Parathyroid adenoma (tissue), 2 donors: ENCODE results near the gene ZNF787.
"Not testable (repeated sequence)": the region's sequence is repeated elsewhere in the genome, so short reads cannot be mapped to it uniquely, and the experiment has no call there.

Experiments used
- H2AFZ ChIP-seq: fragments of 300-600 bp; sonication (generic); one replicate; pipeline ENCODE4 v1.7.0; 2017; ENCODE audit warnings: antibody characterized with exemption, mild to moderate bottlenecking
- H3K27ac ChIP-seq: fragments of 300-600 bp; sonication (generic); one replicate; pipeline ENCODE4 v1.7.0; 2017
- H3K27me3 ChIP-seq: fragments of 300-600 bp; sonication (generic); one replicate; pipeline ENCODE4 v1.7.0; 2017; ENCODE audit warnings: low read length; ENCODE audit not compliant: control insufficient read depth, insufficient read depth
- H3K36me3 ChIP-seq: fragments of 300-600 bp; sonication (generic); one replicate; pipeline ENCODE4 v1.7.0; 2017; ENCODE audit warnings: low read length; ENCODE audit not compliant: control insufficient read depth, insufficient read depth
- H3K4me1 ChIP-seq: fragments of 300-600 bp; sonication (generic); one replicate; pipeline ENCODE4 v1.7.0; 2017; ENCODE audit warnings: control low read depth
- H3K4me2 ChIP-seq: fragments of 300-600 bp; sonication (generic); one replicate; pipeline ENCODE4 v1.7.0; 2017; ENCODE audit warnings: low read length
- H3K4me3 ChIP-seq: fragments of 300-600 bp; sonication (generic); one replicate; pipeline ENCODE4 v1.7.0; 2017; ENCODE audit warnings: low read depth, low read length
- H3K79me2 ChIP-seq: fragments of 300-600 bp; sonication (generic); one replicate; pipeline ENCODE4 v1.7.0; 2017; ENCODE audit warnings: control low read depth
- H3K9ac ChIP-seq: fragments of 300-600 bp; sonication (generic); one replicate; pipeline ENCODE4 v1.7.0; 2017; ENCODE audit warnings: mild to moderate bottlenecking
- H3K9me3 ChIP-seq: fragments of 300-600 bp; sonication (generic); one replicate; pipeline ENCODE4 v1.7.0; 2017; ENCODE audit warnings: low read length; ENCODE audit not compliant: control insufficient read depth
- TF ChIP-seq, protein P1 (sequence below): fragments of 300-600 bp; sonication (generic); IDR thresholded peaks from one replicate; pipeline ENCODE4 v1.7.0; 2017; ENCODE audit warnings: antibody characterized with exemption, mild to moderate bottlenecking
- donor health status: primary hyperparathyroidism.

The ZNF787 gene

DNA sequence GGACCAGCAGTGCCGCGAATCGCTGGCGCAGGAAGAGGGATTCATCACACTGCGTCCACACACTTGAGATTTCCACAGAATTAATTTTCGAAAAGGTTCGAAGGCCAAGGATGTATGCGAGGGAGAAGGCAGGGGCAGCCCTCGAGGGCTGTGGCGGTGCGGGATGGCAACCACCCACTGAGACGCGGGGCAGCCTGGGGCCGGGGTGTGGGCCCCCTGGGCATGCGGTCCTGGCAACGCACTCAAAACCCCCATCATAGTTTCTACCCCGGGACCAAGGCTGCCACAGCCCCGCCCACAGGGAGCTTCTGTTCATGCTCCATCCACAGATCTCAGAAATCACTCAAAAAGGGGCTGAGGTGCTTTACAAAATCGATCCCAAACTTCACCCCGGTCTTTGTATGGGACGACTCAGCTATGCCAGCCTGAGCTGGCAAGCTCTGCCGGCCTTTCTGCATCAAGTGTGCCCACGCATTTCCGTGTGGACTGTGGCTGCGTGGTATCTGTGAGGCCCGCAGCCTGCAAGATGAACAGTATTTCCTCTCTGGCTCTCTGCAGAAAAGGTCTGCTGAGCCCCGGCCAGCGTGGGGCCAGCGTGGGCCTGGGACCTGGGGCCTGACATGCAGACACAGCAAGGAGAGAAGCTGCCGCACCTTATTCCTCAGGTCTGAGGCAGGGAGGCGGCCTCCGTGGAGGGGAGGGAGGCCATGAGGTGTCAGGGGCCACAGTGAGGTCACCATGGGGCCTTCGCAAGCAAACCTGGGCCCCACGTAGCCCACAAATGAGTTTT is 19.2 kb downstream of the ZNF787 start:
- Histone ChIP-seq H3K27ac (no peak overlapping the region), H3K4me2 (no peak overlapping the region), H3K4me3 (no peak overlapping the region), H3K27me3 (no peaks in the 10 kb centered on the region), H3K9me3 (no peaks in the 10 kb centered on the region), H3K4me1 (peaks cover 4% of the 10 kb centered on the region), H3K36me3 (no peaks in the 10 kb centered on the region), H3K79me2 (peaks cover 54% of the 10 kb centered on the region), H3K9ac (no peak overlapping the region), H2AFZ (no peak overlapping the region)
- TF ChIP-seq, protein P1, sequence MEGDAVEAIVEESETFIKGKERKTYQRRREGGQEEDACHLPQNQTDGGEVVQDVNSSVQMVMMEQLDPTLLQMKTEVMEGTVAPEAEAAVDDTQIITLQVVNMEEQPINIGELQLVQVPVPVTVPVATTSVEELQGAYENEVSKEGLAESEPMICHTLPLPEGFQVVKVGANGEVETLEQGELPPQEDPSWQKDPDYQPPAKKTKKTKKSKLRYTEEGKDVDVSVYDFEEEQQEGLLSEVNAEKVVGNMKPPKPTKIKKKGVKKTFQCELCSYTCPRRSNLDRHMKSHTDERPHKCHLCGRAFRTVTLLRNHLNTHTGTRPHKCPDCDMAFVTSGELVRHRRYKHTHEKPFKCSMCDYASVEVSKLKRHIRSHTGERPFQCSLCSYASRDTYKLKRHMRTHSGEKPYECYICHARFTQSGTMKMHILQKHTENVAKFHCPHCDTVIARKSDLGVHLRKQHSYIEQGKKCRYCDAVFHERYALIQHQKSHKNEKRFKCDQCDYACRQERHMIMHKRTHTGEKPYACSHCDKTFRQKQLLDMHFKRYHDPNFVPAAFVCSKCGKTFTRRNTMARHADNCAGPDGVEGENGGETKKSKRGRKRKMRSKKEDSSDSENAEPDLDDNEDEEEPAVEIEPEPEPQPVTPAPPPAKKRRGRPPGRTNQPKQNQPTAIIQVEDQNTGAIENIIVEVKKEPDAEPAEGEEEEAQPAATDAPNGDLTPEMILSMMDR, result no peak

DNA sequence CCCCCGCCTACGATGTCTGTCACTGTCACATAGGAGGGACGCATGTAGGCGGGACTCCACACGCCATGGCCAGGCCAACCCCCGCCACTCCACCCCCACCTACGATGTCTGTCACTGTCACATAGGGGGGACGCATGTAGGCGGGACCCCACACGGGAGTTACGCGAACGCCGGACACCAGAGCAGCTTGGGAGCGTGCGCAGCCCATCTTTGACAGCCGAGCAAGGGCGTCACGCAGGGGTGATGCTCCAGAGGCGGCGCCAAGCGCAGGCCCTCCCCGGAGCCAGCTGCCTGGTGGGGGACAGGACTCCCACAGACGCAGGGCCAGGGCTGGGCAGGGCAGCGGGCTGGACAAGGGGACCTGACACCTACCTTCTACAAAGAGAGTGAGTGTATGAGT is 20.0 kb downstream of the ZNF787 start:
- no peaks in the 10 kb centered on the region for H3K9me3 ChIP-seq
- no peak overlapping the region for H3K27ac ChIP-seq
- H3K4me2 ChIP-seq, result no peak overlapping the region
- H3K4me1 ChIP-seq, result peaks cover 4% of the 10 kb centered on the region
- no peak overlapping the region for H2AFZ ChIP-seq
- TF ChIP-seq, protein P1, result no peak
- no peak overlapping the region for H3K9ac ChIP-seq
- H3K36me3 ChIP-seq, result no peaks in the 10 kb centered on the region
- H3K27me3 ChIP-seq, result no peaks in the 10 kb centered on the region
- peaks cover 45% of the 10 kb centered on the region for H3K79me2 ChIP-seq
- no peak overlapping the region for H3K4me3 ChIP-seq

DNA sequence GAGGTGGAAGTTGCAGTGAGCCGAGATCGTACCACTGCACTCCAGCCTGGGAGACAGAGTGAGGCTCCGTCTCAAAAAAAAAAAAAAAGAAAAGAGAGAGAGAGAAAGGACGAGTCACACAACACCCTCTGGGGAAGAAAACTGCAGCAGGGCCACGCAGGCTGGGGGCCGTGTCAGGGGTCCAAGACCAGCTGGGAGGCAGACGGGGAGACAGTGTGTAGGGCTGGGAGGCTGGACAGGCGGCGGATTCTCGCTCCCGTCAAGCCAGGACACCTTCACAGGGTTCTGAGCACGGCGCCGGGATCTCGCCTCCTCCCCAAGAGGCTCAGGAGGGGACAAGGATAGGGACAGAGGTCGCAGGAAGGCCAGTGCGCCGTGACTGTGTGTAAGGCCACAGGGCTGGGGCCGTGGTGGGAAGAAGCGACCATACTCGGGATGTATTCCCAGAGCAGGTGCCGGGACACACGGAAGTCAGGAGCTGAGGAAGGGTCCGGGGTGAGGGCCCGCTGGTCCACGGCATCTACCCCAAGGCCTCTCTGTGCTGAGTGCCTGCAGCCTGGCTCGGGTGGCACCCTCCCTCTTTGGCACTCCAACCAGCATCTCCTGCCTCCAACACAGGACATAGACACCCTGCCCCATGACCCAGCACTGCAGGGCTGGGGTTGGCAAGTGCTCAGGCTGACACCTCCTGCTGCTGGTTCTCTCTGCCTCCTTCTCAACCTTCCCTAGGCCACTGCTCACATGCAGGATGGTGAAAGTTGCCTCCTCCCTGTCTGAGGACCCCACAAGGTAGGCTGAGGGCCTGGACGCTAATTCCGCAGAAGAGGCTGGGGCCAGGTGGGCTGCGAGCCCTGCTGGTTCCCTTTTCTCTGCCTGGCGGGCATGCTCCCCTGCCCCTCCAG is 21.2 kb downstream of the ZNF787 start:
- H3K9ac ChIP-seq, result no peak overlapping the region
- H3K79me2 ChIP-seq, result peaks cover 42% of the 10 kb centered on the region
- no peak overlapping the region for H2AFZ ChIP-seq
- no peak overlapping the region for H3K27ac ChIP-seq
- H3K4me2 ChIP-seq, result no peak overlapping the region
- H3K4me3 ChIP-seq, result no peak overlapping the region
- no peaks in the 10 kb centered on the region for H3K4me1 ChIP-seq
- H3K36me3 ChIP-seq, result no peaks in the 10 kb centered on the region
- H3K27me3 ChIP-seq, result no peaks in the 10 kb centered on the region
- TF ChIP-seq, protein P1, result no peak
- H3K9me3 ChIP-seq, result no peaks in the 10 kb centered on the region

DNA sequence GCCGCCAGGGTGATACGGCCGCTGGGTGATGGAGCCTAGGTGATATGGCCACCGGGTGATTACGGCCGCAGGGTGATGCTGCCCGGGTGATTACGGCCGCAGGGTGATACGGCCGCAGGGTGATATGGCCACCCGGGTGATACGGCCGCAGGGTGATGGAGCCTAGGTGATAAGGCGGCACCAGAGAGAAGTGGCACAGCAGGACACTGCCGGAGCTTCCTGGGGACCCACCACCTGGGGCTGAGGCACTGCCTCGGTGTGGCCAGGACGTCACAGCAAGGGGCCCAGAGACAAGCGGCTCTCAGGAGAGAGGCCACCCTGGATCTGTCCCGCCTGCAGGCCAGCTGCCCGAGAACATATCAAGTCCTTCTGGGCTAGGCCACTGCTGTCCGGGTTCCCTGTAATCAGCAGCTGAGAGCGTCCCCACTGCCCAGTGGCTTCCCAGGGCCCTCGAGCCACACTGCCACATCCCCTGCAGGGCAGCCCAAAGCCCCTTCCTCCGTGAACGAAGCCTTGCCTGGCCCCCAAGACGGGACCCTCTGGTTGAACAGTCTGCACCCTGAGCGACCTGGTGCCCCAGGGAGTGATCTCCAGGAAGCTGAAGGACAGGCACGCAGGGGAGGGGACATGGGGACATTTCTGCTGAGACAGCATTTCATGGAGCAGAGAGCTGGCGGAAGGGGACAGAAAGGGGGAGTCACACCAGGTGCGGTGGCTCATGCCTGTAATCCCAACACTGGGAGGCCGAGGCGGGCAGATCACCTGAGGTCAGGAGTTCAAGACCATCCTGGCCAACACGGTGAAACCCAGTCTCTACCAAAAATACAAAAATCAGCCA is 22.1 kb downstream of the ZNF787 start:
- Histone ChIP-seq H3K27me3 (no peaks in the 10 kb centered on the region), H3K9ac (no peak overlapping the region), H3K4me1 (no peaks in the 10 kb centered on the region), H3K4me2 (no peak overlapping the region), H3K4me3 (no peak overlapping the region), H3K9me3 (no peaks in the 10 kb centered on the region), H2AFZ (no peak overlapping the region), H3K36me3 (no peaks in the 10 kb centered on the region), H3K27ac (no peak overlapping the region), H3K79me2 (peaks cover 37% of the 10 kb centered on the region)
- TF ChIP-seq, protein P1, result no peak

DNA sequence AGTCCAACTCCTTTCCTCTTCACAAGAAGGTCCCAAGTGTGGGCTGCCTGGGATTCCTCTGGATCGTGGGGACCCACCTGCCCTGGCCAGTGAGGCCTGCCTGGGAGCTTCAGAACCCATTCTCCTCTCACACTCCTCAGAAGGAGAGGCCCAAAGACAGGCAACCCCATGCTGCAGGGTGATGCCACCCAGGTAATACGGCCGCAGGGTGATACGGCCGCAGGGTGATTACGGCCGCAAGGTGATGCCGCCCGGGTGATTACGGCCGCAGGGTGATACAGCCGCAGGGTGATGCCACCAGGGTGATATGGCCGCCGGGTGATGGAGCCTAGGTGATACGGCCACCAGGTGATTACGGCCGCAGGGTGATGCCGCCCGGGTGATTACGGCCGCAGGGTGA is 22.9 kb downstream of the ZNF787 start:
- H3K9me3 ChIP-seq, H3K4me1 ChIP-seq, H3K9ac ChIP-seq, H3K27ac ChIP-seq, H2AFZ ChIP-seq, H3K36me3 ChIP-seq, H3K27me3 ChIP-seq, H3K4me3 ChIP-seq, H3K4me2 ChIP-seq: not testable (repeated sequence)
- H3K79me2 ChIP-seq, result peaks cover 38% of the 10 kb centered on the region
